ENCODE measurements around the gene KCTD19. TPM values are rescaled to one million over a fixed set of nuclear protein-coding genes. Genes with fewer than 3 reads are reported as not detected.

KCTD19 gene
- total RNA-seq, 1 experiment from 2014 or later = not detected

DNA sequence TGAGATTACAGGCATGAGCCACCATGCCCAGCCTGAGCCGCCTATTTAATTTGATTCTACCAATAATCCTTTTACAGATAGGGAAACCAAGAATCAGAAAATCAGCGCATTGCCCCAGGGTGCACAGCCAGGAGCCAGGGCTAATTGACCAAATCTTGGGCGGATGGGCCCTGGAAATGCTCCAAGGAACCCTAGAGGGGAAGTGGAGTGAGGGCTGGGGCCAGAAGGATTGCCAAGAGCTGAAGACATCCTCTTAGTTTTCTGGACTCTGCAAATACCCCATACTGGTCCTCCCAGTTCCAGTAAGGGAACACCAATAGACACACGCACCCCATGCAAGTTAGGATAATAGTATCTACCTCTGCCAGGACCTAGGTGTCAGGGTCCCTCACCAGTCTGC is 83.1 kb downstream of the KCTD19 start:
- DNase-seq (ENCODE audit: low read depth) = peak; percentile 54

DNA sequence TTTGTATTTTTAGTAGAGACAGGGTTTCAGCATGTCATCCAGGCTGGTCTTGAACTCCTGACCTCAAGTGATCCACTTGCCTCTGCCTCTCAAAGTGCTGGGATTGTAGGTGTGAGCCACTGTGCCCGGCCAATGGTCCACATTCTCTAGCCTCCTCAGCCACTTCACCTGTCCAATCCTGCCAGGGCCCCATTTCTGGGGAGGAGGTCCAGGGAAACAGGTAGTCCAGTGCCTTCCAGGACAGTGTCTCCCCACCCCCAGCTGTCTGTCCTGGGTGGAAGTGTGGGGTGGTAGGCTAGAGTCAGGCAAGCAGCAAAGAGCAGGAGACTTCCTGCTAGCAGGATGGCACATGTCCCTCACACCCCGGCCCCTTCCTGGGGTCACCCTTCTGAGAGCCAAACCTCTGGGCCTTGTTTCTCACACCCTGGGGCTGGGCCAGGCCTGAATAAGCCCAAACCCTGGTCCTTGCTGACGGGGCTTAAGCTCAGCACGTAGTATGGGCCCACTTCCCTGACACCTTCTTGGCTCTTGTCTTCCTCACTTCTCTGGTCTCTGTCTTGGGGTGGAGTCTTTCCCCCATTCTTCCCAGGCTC is 84.3 kb downstream of the KCTD19 start:
- no peak for DNase-seq (ENCODE audit: low read depth)

DNA sequence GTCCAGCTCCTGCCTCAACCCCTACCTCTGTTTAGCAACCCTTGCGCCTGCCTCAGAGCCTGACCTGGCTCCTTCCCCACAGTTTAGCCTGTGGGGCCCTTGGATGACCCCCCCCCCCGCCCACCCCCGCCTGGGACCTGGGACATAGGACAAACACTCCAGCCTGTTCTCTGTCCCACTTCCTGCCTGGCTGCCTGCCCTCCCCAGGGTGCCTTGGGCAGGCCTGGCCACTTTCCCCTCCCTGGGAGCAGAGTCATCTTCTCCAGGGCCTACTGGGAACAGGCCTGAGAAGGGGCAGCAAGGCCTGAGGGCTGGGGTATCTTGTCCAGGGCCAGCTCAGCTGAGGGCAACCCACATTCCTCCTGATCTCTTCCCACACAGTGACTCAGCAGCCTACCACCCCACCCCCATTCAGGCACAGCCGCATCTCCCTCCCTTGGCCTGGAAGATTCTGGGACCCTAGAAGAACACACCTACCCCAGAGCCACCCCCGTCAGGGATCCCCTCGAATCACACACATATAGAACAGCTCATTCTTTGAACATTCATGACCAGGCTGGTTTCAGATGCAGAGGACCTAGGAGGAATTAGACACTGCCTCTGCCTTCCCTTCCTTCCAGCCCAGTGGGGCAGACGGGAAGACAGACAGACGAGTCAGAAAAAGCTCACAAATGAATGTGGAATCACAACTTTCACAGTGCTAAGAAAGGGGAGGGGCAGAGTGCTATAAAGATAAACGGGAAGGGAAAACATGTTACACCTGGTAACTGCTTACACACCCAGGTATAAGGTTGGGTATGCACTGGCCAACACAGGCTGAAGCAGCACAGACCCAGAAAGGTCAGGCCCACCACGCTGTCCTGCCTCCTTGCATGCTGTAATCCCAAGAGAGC is 85.3 kb downstream of the KCTD19 start:
- DNase-seq (ENCODE audit: low read depth) = peak; percentile 98

DNA sequence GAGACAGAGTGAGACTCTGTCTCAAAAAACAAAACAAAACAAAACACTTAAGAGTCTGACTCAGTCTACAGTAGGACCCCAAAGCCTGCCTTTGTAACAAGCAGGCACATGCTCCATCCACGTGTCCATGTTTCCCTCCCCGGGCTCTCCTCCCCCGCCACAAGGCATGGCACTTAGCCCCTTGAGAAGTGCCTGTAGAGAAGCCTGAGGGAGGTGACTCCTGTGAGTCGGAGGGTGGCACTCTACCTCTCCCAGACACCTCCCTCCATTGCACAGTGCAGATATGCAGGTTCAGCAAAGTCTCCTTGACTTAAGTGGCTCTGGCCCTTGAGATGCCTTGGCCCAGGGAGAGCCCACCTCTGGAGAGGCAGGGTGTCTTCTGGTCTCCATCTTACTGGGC is 86.0 kb downstream of the KCTD19 start:
- DNase-seq (ENCODE audit: low read depth) = peak; percentile 59

Other genes starting within 250 kb of the KCTD19 start
- 13.7 and 18.0 TPM in 2 replicates for gene PHAF1, start 216.8 kb downstream of the KCTD19 start, total RNA-seq (2014; rRNA removed; shearing (Covaris generic))
- 24.0 and 25.6 TPM in 2 replicates for gene B3GNT9, start 175.7 kb downstream of the KCTD19 start, total RNA-seq (2014; rRNA removed; shearing (Covaris generic))
- gene TRADD, start 166.8 kb downstream of the KCTD19 start, total RNA-seq (2014; rRNA removed; shearing (Covaris generic)) = 13.0 and 29.5 TPM in 2 replicates
- gene FBXL8, start 166.8 kb downstream of the KCTD19 start, total RNA-seq (2014; rRNA removed; shearing (Covaris generic)) = 4.2 and 10.2 TPM in 2 replicates
- 3.7 and 4.7 TPM in 2 replicates for gene HSF4, start 162.0 kb downstream of the KCTD19 start, total RNA-seq (2014; rRNA removed; shearing (Covaris generic))
- 29.4 and 32.3 TPM in 2 replicates for gene NOL3, start 156.2 kb downstream of the KCTD19 start, total RNA-seq (2014; rRNA removed; shearing (Covaris generic))
- gene MATCAP1, start 142.8 kb downstream of the KCTD19 start, total RNA-seq (2014; rRNA removed; shearing (Covaris generic)) = 4.2 and 7.8 TPM in 2 replicates
- 0.39 and 0.60 TPM in 2 replicates for gene EXOC3L1, start 136.6 kb downstream of the KCTD19 start, total RNA-seq (2014; rRNA removed; shearing (Covaris generic))
- 67.9 and 75.9 TPM in 2 replicates for gene E2F4, start 134.6 kb downstream of the KCTD19 start, total RNA-seq (2014; rRNA removed; shearing (Covaris generic))
- 0.48 and 0.78 TPM in 2 replicates for gene ELMO3, start 127.6 kb downstream of the KCTD19 start, total RNA-seq (2014; rRNA removed; shearing (Covaris generic))
- 37.1 and 48.5 TPM in 2 replicates for gene TMEM208, start 99.6 kb downstream of the KCTD19 start, total RNA-seq (2014; rRNA removed; shearing (Covaris generic))
- 33.6 and 37.2 TPM in 2 replicates for gene FHOD1, start 79.3 kb downstream of the KCTD19 start, total RNA-seq (2014; rRNA removed; shearing (Covaris generic))
- 0.98 and 1.1 TPM in 2 replicates for gene SLC9A5, start 77.8 kb downstream of the KCTD19 start, total RNA-seq (2014; rRNA removed; shearing (Covaris generic))
- gene PLEKHG4, start 47.2 kb downstream of the KCTD19 start, total RNA-seq (2014; rRNA removed; shearing (Covaris generic)) = 2.9 and 4.9 TPM in 2 replicates
- gene LRRC36, start 74 bp upstream of the KCTD19 start, total RNA-seq (2014; rRNA removed; shearing (Covaris generic)) = not detected in 2 replicates
- 0.24 and 0.29 TPM in 2 replicates for gene TPPP3, start 66.8 kb upstream of the KCTD19 start, total RNA-seq (2014; rRNA removed; shearing (Covaris generic))
- gene ZDHHC1, start 89.7 kb upstream of the KCTD19 start, total RNA-seq (2014; rRNA removed; shearing (Covaris generic)) = 1.4 and 2.0 TPM in 2 replicates
- not detected in 2 replicates for gene HSD11B2, start 104.4 kb upstream of the KCTD19 start, total RNA-seq (2014; rRNA removed; shearing (Covaris generic))
- 121 and 141 TPM in 2 replicates for gene ATP6V0D1, start 154.4 kb upstream of the KCTD19 start, total RNA-seq (2014; rRNA removed; shearing (Covaris generic))
- not detected in 2 replicates for gene AGRP, start 156.8 kb upstream of the KCTD19 start, total RNA-seq (2014; rRNA removed; shearing (Covaris generic))
- gene RIPOR1, start 202.1 kb upstream of the KCTD19 start, total RNA-seq (2014; rRNA removed; shearing (Covaris generic)) = 9.0 and 11.5 TPM in 2 replicates
- 27.9 and 29.6 TPM in 2 replicates for gene CTCF, start 235.8 kb upstream of the KCTD19 start, total RNA-seq (2014; rRNA removed; shearing (Covaris generic))